Neural crest cell (in vitro differentiated cells): Measurements from ENCODE around the gene MSANTD4. TPM values are rescaled to one million over a fixed set of nuclear protein-coding genes. Genes with fewer than 3 reads are reported as not detected.

Experiments used
- DNase-seq: peaks from one replicate; pipeline ENCODE4 v3.0.0; 2021; ENCODE audit warnings: low read depth, mixed read lengths, low spot score
- H3K27ac Mint-ChIP-seq: one replicate; pipeline ENCODE4 v1.8.0; 2021; ENCODE audit warnings: mild to moderate bottlenecking, mixed read lengths; ENCODE audit not compliant: unreplicated experiment
- H3K27me3 Mint-ChIP-seq: 2 replicates; pipeline ENCODE4 v1.8.0; 2021; ENCODE audit warnings: low read depth, mild to moderate bottlenecking, mixed read lengths
- H3K36me3 Mint-ChIP-seq: 2 replicates; pipeline ENCODE4 v1.8.0; 2021; ENCODE audit warnings: low read depth, mild to moderate bottlenecking, mixed read lengths
- H3K4me1 Mint-ChIP-seq: 2 replicates; pipeline ENCODE4 v1.8.0; 2021; ENCODE audit warnings: mixed read lengths
- H3K4me3 Mint-ChIP-seq: one replicate; pipeline ENCODE4 v1.8.0; 2021; ENCODE audit warnings: mild to moderate bottlenecking, mixed read lengths
- H3K9me3 Mint-ChIP-seq: 2 replicates; pipeline ENCODE4 v1.8.0; 2021; ENCODE audit warnings: mixed read lengths
- CTCF ChIP-seq: fragments of 200-600 bp; sonication (generic); conservative IDR thresholded peaks from 2 replicates; pipeline ENCODE4 v1.5.0; 2021; ENCODE audit warnings: antibody characterized with exemption, mild to moderate bottlenecking
- total RNA-seq: library from RNA; stranded (reverse); gene quantifications from 2 replicates; pipeline ENCODE4 v1.2.1, GENCODE V29; 2021

Gene MSANTD4
- total RNA-seq, 1 donor from 2014 or later = 21.8 TPM

- no peak overlapping the region for H3K4me3 Mint-ChIP-seq
- H3K27me3 Mint-ChIP-seq = no peaks in the 10 kb centered on the region
- H3K36me3 Mint-ChIP-seq = peaks cover 15% of the 10 kb centered on the region
- TF ChIP-seq CTCF = no peak
- H3K4me1 Mint-ChIP-seq = no peaks in the 10 kb centered on the region
- no peak overlapping the region for H3K27ac Mint-ChIP-seq
- H3K9me3 Mint-ChIP-seq = peaks cover 10% of the 10 kb centered on the region
- no peak for DNase-seq
Measured at GRCh38 chr11:105989124-105989523, 32.9 kb downstream of the MSANTD4 start.

- H3K9me3 Mint-ChIP-seq = peaks cover 4% of the 10 kb centered on the region
- H3K27me3 Mint-ChIP-seq = no peaks in the 10 kb centered on the region
- no peak overlapping the region for H3K4me3 Mint-ChIP-seq
- H3K36me3 Mint-ChIP-seq = peaks cover 8% of the 10 kb centered on the region
- no peak overlapping the region for H3K27ac Mint-ChIP-seq
- H3K4me1 Mint-ChIP-seq = no peaks in the 10 kb centered on the region
- no peak for DNase-seq
- no peak for TF ChIP-seq CTCF
Measured at GRCh38 chr11:105988197-105988596, 33.8 kb downstream of the MSANTD4 start.

- no peak for DNase-seq
- Mint-ChIP-seq H3K27me3 (no peaks in the 10 kb centered on the region), H3K27ac (no peak overlapping the region), H3K9me3 (peaks cover 1% of the 10 kb centered on the region), H3K4me3 (no peak overlapping the region), H3K4me1 (no peaks in the 10 kb centered on the region), H3K36me3 (no peaks in the 10 kb centered on the region)
- TF ChIP-seq CTCF = no peak
Measured at GRCh38 chr11:105986554-105986953, 35.5 kb downstream of the MSANTD4 start.

GRCh38 chr11:105979997-105980703, 41.9 kb downstream of the MSANTD4 start:
- DNase-seq = no peak
- H3K4me1 Mint-ChIP-seq = no peaks in the 10 kb centered on the region
- TF ChIP-seq CTCF = no peak
- no peaks in the 10 kb centered on the region for H3K27me3 Mint-ChIP-seq
- no peaks in the 10 kb centered on the region for H3K36me3 Mint-ChIP-seq
- no peak overlapping the region for H3K27ac Mint-ChIP-seq
- H3K9me3 Mint-ChIP-seq = peaks cover 2% of the 10 kb centered on the region
- H3K4me3 Mint-ChIP-seq = no peak overlapping the region

- Mint-ChIP-seq H3K4me3 (no peak overlapping the region), H3K27me3 (no peaks in the 10 kb centered on the region), H3K4me1 (no peaks in the 10 kb centered on the region), H3K27ac (no peak overlapping the region), H3K9me3 (no peaks in the 10 kb centered on the region), H3K36me3 (no peaks in the 10 kb centered on the region)
- no peak for TF ChIP-seq CTCF
- no peak for DNase-seq
Measured at GRCh38 chr11:105975128-105975527, 46.9 kb downstream of the MSANTD4 start.
